Stimulated activated CD8-positive, alpha-beta memory T cell treated with anti-CD3 and anti-CD28 coated beads, Interleukin-15, amount 100 ng/mL, for 48 hours (primary cell): ENCODE measurements around the gene OPN5.

ENCODE experiments used
- DNase-seq, 2 donors: peaks; one replicate each; pipeline ENCODE4 v3.0.0-alpha.2; 2020; ENCODE audit warnings: low read depth in 2 of 2

The OPN5 gene

DNA sequence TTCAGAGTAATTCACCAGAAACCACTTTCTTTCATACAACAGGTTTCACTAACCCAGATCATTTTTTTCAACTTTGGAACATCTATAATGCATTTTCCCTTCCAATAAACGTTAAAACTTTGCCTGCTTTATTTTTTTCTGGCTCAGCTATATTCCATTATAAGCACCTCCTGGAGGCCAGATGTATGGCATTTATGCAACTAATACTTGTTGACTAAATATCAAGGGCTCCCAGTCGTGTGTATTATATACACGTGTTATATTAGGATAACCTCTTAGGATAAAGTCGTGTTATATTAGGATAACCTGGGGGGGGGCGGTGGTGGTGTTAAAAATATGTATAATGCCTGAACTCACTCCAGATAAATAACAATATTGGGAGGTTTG is 6.7 kb downstream of the OPN5 start:
- no peak for DNase-seq

GRCh38 chr6:47789553-47789952 is 7.7 kb downstream of the OPN5 start:
- DNase-seq = no peak

DNA sequence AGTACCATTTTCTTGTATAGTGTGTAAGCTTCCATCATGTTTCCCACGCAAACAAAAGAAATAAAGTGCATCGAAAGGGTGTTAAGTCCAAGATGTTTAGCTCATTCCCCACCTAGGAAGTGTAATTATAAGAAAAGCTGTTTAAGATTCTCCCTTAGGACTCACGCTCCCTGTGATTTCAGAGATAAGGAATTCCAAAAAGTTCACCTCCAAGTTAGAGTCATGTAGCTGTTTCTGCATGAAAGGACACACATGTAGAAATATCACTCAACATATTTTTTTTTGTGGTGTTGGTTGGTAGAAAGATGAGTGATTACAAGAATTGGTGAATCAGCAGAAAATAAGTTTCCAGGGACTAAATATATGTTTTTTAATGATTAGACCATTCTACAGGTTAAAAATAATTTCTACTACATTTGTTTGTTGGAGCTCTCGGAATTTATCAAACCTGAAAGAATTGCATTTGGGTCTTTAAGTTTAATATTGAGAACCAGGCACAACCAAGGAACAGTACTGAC is 10.4 kb downstream of the OPN5 start:
- DNase-seq = no peak

GRCh38 chr6:47794577-47795135 is 12.8 kb downstream of the OPN5 start:
- no peak for DNase-seq

GRCh38 chr6:47801984-47802383 is 20.2 kb downstream of the OPN5 start:
- no peak for DNase-seq

- no peak for DNase-seq
Measured at GRCh38 chr6:47804821-47805220, 23.0 kb downstream of the OPN5 start.

- no peak for DNase-seq
Measured at GRCh38 chr6:47809873-47810272, 28.0 kb downstream of the OPN5 start.

DNA sequence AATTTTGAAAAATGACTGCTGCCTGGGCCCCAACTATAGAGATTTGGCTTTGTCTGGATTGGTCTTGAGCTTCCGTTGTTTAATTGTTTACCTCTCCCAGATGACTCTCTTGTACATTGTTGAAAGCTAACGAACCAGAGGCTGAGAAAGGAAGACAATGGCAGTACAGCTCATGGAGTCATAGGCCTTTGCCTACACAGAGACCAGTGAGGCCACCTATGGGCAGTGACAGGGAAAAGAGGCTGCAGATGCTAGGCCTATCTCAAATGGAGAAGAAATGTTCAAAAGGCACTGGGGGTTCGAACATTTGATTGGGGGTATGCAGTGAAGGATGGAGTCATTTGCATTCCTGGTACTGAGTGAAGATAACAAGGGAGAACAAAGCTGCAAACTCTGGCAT is 29.1 kb downstream of the OPN5 start:
- no peak for DNase-seq

- DNase-seq = no peak
Measured at GRCh38 chr6:47811443-47811842, 29.6 kb downstream of the OPN5 start.

DNA sequence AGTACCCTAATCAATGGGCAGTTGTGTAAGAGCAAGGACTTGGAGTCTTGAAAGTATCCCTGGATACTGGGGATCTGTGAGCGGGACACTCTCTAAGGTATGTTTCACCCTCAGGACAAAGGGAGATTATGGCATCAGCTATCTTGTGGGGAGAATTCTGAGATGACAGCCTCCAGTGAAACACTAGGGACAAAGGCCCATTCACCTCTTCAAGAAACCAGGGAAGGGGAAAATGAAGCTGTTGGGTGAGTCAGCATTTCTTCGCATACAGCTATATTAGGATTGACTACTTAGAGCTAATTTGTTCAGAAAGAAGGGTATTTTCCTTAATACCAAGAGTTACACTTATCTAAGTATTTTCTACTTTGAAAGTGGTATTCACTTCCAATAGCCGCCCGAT is 35.9 kb downstream of the OPN5 start:
- no peak for DNase-seq

DNA sequence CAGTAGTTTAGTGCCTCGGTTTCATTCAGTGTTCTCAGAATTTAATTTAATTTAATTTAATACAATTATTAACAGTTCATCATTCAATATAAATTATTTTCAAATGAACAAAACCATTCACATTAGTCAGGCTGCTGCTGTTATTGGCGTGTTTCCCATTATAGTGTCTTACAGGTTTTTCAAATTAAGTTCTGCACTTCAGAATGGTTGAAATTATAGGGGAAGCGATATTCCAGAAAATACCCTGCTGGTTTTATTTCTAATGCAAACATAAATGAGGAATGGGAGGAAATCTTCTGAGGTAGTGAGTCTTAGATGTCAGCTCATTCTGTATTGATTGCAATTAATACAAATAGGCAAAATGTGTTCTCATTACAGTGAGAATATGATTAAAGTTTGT is 37.6 kb downstream of the OPN5 start:
- DNase-seq = no peak

GRCh38 chr6:47822856-47823554 is 41.2 kb downstream of the OPN5 start:
- DNase-seq = no peak

GRCh38 chr6:47832386-47833100 is 50.7 kb downstream of the OPN5 start:
- DNase-seq = no peak

DNA sequence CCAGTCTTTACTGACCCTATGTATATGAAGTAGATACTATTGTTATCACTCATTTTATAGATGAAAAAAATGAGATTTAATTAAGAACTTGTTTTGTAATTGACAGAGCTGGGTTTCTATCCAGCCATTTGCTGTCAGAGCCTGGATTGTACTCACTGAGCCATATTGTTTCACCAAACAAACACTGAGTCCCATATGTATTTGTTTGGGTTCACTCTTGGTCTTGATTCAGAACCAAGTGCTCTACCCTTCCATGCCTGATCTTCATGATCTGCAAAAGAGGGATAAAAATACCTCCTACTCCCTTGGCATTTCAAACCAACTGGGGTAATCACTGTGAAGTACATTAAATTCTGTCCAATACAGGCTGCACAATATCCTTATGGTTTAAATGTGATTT is 52.4 kb downstream of the OPN5 start:
- no peak for DNase-seq

- no peak for DNase-seq
Measured at GRCh38 chr6:47836046-47836445, 54.2 kb downstream of the OPN5 start.

DNA sequence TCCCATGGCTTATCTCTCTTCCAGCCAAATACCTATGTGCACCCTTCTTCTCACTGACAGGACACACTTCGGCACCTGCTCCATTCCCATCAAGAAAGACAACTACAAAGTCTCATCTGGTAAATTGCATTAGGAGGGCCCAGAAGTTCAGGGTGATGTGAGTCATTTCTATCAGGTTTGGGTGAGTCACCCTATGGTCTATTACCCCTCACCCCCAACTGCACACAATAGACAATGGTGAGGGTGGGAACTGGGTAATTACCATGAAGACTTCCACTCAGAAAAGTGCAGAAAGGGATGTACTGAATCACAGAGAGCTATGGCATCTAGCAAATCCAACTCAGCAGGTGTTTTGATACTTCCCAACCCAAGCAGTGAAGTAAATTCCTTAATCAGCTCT is 54.8 kb downstream of the OPN5 start:
- DNase-seq = no peak

- DNase-seq = no peak
Measured at GRCh38 chr6:47839645-47840044, 57.8 kb downstream of the OPN5 start.

DNA sequence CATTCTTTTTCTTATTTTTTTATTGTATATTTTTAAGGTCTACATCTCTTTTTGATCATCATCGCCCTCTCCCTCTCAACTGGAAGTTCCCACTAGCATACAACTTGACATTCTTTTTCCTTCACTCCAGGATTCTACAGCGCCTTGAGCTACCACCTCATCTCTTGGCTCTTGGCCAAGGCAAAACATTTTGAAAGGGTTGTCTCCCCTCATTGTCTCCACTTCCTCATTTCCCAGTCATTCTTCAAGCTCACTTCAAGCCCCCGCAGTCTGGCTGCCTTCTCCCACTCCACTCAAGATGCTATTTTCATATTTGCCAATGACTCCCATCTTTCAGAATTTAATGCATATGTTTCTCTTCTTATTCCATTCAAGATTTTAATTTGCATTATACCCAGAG is 63.0 kb downstream of the OPN5 start:
- no peak for DNase-seq

DNA sequence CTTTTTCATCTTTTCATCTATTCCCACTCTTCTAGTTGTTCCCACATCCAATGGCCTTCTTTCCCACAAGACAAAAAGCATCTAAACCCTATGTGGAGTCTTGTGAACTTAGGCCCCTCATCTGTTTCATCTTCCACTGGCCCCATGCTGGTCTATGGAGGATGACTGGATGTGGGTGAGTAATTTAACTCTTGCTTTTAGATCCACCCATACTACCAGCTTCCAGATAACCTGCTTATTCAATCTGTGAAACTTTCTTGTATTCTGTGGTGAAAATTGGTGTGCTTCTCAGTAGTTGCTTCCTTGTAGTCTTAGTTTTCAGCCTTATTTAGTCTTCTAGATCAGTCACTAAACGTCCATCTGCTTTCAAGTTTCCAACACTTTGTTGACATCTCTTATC is 64.9 kb downstream of the OPN5 start:
- DNase-seq = no peak

DNA sequence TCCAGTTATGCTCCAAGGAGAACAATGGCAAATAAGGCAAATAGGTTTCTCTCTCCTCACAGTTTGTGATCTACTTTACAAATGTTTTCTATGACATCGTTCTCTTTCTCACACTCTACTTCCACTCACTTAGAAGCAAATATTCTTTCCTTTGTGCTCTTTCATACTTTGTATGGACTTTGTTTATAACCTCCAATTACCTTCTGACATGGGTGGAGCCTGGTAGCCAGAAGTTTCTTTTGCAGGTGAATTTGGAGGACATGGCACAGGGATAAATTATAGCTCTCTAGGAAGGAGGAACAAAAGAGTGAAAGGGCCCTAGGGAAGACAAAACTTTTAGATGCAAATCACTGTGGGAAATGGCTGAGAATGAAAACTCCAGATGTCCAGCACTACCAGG is 69.3 kb downstream of the OPN5 start:
- no peak for DNase-seq

GRCh38 chr6:47852727-47853126 is 70.9 kb downstream of the OPN5 start:
- no peak for DNase-seq

GRCh38 chr6:47853766-47854165 is 71.9 kb downstream of the OPN5 start:
- no peak for DNase-seq

DNA sequence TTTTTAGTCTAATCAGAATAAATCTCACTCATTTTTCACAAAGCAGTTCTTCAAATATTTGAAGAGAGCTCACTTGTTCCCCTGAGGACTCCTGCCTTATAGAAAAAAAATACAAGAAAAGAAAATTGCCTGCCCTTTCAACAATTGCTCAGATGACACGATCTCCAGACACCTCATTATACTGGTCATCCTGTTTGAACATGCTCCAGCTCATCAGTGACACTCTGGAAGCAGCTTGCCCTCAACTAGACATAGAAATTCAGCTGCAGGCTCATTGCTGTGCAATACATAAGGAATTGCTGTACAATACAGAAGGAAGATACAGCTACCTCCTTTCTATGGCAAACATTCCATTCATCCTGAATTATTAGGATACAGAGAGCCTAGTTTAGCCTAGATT is 73.1 kb downstream of the OPN5 start:
- no peak for DNase-seq
